Measurements from ENCODE around the gene AMDHD2.
"Not testable (repeated sequence)": the region's sequence is repeated elsewhere in the genome, so short reads cannot be mapped to it uniquely, and the experiment has no call there.

The AMDHD2 gene

DNA sequence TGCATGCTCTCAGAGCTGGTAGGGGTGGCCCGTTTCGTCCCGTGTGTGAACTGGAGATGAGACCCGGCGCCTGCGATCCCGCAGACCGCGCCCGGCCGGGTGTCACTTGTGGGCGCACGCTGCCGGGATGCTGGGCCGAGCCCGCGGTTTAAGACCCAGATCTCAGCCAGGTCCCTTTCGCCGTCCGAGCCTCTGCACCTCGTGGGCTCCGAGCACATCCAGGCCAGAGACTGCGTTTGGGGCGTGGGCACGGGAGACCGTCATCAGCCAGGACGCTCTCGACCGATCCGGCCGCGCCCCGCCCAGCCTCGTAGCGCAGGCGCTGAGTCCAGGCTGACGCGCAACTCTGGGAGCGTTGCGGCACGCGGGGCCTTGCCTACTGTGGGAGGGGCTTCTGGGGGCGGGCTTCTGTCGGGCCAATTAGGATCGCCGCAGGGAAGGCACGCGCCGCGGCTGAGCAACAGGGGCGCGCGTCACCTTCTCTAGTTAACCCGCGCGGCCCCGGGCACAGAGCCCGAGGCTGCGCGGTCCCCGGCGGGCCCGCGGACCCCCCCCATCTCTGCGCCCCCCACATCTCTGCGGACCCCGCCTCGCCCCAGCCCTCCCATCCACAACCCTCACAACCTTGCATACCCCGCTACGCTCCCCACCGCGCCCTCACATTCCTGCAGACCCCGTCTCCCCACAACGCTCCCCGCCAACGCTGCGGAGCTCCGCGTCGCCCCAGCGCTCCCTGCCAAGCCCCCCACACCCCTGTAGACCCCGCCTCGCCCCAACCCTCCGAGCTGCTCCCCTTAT lies 11.7 kb downstream of the AMDHD2 start:
- peak; percentile 97 for DNase-seq (ENCODE audit: low read depth)
- H3K4me3 ChIP-seq (replicated peaks; ENCODE audit: low read depth, low read length) = peak overlapping the region; percentile 65
- TF ChIP-seq, protein P1, sequence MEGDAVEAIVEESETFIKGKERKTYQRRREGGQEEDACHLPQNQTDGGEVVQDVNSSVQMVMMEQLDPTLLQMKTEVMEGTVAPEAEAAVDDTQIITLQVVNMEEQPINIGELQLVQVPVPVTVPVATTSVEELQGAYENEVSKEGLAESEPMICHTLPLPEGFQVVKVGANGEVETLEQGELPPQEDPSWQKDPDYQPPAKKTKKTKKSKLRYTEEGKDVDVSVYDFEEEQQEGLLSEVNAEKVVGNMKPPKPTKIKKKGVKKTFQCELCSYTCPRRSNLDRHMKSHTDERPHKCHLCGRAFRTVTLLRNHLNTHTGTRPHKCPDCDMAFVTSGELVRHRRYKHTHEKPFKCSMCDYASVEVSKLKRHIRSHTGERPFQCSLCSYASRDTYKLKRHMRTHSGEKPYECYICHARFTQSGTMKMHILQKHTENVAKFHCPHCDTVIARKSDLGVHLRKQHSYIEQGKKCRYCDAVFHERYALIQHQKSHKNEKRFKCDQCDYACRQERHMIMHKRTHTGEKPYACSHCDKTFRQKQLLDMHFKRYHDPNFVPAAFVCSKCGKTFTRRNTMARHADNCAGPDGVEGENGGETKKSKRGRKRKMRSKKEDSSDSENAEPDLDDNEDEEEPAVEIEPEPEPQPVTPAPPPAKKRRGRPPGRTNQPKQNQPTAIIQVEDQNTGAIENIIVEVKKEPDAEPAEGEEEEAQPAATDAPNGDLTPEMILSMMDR (IDR thresholded peaks at IDR 0.05; ENCODE audit: low read length, missing control alignments) = no peak

DNA sequence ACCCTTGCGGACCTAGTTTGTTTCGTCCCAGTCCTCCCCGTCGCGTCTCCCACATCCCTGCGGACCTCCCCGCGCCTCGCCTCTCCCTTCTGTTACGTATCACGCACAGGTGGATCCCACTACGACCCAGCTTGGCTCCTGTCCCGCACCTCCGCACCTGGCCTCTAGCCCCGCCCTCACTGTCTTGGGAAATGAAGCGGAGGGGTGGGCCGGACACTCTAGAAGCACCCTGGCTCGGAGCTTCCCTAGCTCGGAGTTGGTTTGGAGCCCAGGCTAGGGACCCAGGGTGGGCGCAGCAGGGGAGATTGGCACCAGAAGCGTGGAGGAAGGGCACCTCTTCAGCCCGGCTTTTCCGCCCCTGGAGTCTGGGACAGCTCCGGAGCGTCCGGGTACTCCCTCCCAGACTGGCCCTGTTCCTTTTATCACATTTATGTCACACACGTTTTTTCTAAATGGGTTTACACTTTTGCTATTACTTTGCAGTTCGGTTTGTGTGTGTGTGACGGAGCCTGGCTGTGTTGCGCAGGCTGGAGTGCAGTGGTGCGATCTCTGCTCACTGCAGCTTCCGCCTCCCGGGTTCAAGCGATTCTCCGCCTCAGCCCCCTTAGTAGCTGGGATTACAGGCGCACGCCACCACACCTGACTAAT lies 12.4 kb downstream of the AMDHD2 start:
- TF ChIP-seq, protein P1 (IDR thresholded peaks at IDR 0.05; ENCODE audit: low read length, missing control alignments) = no peak
- DNase-seq (ENCODE audit: low read depth) = peak; percentile 53
- peak overlapping the region; percentile 65 for H3K4me3 ChIP-seq (replicated peaks; ENCODE audit: low read depth, low read length)

GRCh38 chr16:2533142-2533755 lies 13.1 kb downstream of the AMDHD2 start:
- DNase-seq (ENCODE audit: low read depth) = not testable (repeated sequence)
- peak overlapping the region; percentile 65 for H3K4me3 ChIP-seq (replicated peaks; ENCODE audit: low read depth, low read length)

- TF ChIP-seq, protein P1 (IDR thresholded peaks at IDR 0.05; ENCODE audit: low read length, missing control alignments) = no peak
- no peak for DNase-seq (ENCODE audit: low read depth)
- H3K4me3 ChIP-seq (replicated peaks; ENCODE audit: low read depth, low read length) = no peak overlapping the region
These were observed 13.7 kb downstream of the AMDHD2 start for GRCh38 chr16:2533912-2534311.

DNA sequence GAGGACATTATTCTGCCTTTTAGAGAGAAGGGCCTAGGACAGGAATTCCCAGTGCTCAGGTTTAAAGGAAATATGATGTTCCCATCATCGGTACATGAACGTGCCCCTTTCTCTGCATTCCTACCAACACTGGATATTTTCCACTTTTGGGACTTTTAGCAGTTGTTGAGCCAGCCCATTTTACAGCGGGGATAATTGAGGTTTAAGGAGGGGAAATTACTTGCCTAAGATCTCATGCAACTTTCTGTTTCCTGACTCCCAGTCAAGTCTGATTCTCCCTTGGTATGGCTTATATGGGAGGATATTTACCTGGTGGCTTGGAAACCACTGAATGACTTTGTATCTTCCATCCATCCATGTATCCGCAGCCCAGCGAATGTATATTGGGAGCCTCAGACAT lies 14.2 kb downstream of the AMDHD2 start:
- DNase-seq (ENCODE audit: low read depth); H3K4me3 ChIP-seq (replicated peaks; ENCODE audit: low read depth, low read length): not testable (repeated sequence)

GRCh38 chr16:2535625-2536013 lies 15.4 kb downstream of the AMDHD2 start:
- DNase-seq (ENCODE audit: low read depth) = peak; percentile 70
- no peak overlapping the region for H3K4me3 ChIP-seq (replicated peaks; ENCODE audit: low read depth, low read length)
- TF ChIP-seq, protein P1 (IDR thresholded peaks at IDR 0.05; ENCODE audit: low read length, missing control alignments) = no peak

GRCh38 chr16:2537451-2538379 lies 17.5 kb downstream of the AMDHD2 start, which contains the start of gene PDPK1:
PDPK1 (plus strand) TSS chr16:2538021; CDS start chr16:2538113, 92 bp downstream.
- peak within 1 kb of the TSS; percentile 72 for H3K4me3 ChIP-seq (replicated peaks; ENCODE audit: low read depth, low read length)
- peak; percentile 95 for DNase-seq (ENCODE audit: low read depth)
- TF ChIP-seq, protein P1 (IDR thresholded peaks at IDR 0.05; ENCODE audit: low read length, missing control alignments) = no peak

- peak overlapping the region; percentile 59 for H3K4me3 ChIP-seq (replicated peaks; ENCODE audit: low read depth, low read length)
- not testable (repeated sequence) for DNase-seq (ENCODE audit: low read depth)
These were observed 19.1 kb downstream of the AMDHD2 start for GRCh38 chr16:2539192-2539844.

Data from fibroblast of pulmonary artery (primary cell).